ENCODE data around the gene PSMD13. TPM values are rescaled to one million over a fixed set of nuclear protein-coding genes. Genes with fewer than 3 reads are reported as not detected.

PSMD13 gene
- total RNA-seq (2012; rRNA removed) (217 and 232 TPM in 2 replicates), polyA plus RNA-seq (2012; rRNA removed) (177 and 185 TPM in 2 replicates), Bru-seq, nascent RNA (percentile 87 among the genes with signal in this experiment), BruChase-seq, experiment 1, labeled RNA remaining after a 6-hour chase (percentile 91 among the genes with signal in this experiment), BruChase-seq, experiment 2, labeled RNA remaining after a 2-hour chase (percentile 92 among the genes with signal in this experiment)
- polyA plus RNA-seq (2012; cell fraction: cytosol; rRNA removed) = 137 and 178 TPM in 2 replicates
- polyA plus RNA-seq (2012; cell fraction: nucleus; rRNA removed; ENCODE audit: low replicate concordance) = 136 and 175 TPM in 2 replicates
- long read RNA-seq, transcript PSMD13-202 (12 exons, 1,489 nt) = minor isoform, 10 of 146 reads
- long read RNA-seq, transcript PSMD13-212 (13 exons, 1,991 nt) = major isoform, 103 of 146 reads
- long read RNA-seq, transcript PSMD13-207 (1 exons, 2,200 nt) = minor isoform, 20 of 146 reads
- long read RNA-seq, partial matches to known transcripts = 4 of 146 reads
- long read RNA-seq, other reads (novel, unspliced or antisense) = 6 of 146 reads

GRCh38 chr11:236774-237767 is at the start of gene PSMD13:
Gene PSMD13 (plus strand): TSS chr11:236976. CDS start chr11:237050, 74 bp downstream.
- peak within 1 kb of the TSS; percentile 87 for H3K9ac ChIP-seq (ENCODE audit: low read depth, low read length)
- POLR2A ChIA-PET (ENCODE audit: unreplicated experiment) = interaction anchor here (0.7 kb wide), 2 partner anchors 12 to 114 kb away, joined by 3 to 4 read pairs; no protein-coding TSS in a partner anchor
- peak within 1 kb of the TSS; percentile 54 for H3K18ac ChIP-seq (ENCODE audit: low read depth, low read length)
- ATAC-seq (ENCODE audit: low read depth) (peak; percentile 89), DNase-seq (peak; percentile 81)
- WGBS, 2 experiments (ENCODE audit: extremely low coverage in 2 of 2, insufficient read length in 1 of 2) = 1% methylated on average over 26 of the region's 62 CpGs; no CpG with 5 or more reads in 1 of the 2 experiments
- H3K9me1 ChIP-seq (ENCODE audit: insufficient read depth, low read length) = 0 out of 2 replicates have a peak, but pooled peaks cover 5% of the 10 kb centered on the region
- peak within 1 kb of the TSS; percentile 88 for H3K4me3 ChIP-seq (ENCODE audit: insufficient read depth, low read depth, low read length)
- peak within 1 kb of the TSS; percentile 84 for H2AK5ac ChIP-seq (ENCODE audit: low read depth, low read length)
- H3K79me1 ChIP-seq (ENCODE audit: low read depth in 1 of 2, low read length in 2 of 2) = peaks cover 18 to 57% of the 10 kb centered on the region in 2 experiments
- no peaks in the 10 kb centered on the region for H3K27me3 ChIP-seq (ENCODE audit: control insufficient read depth, insufficient read depth, low read length)
- H4K91ac ChIP-seq (ENCODE audit: insufficient read depth, low read depth, low read length) = peak within 1 kb of the TSS; percentile 68
- H4K5ac ChIP-seq (ENCODE audit: low read depth, low read length) = peak within 1 kb of the TSS; percentile 72
- peak within 1 kb of the TSS; percentile 98 for H2AK9ac ChIP-seq (replicated peaks; ENCODE audit: low read depth, low read length, poor library complexity)
- CTCF ChIA-PET = no interaction called here
- H3K4me2 ChIP-seq (ENCODE audit: low read depth, low read length) = peak within 1 kb of the TSS; percentile 98
- peaks cover 11% of the 10 kb centered on the region for H4K20me1 ChIP-seq (ENCODE audit: insufficient read depth, low read length)
- 0 out of 3 replicates have a peak within 1 kb of the TSS, but pooled peaks have one; percentile 30 for H2BK15ac ChIP-seq (ENCODE audit: low read depth, low read length)
- peaks cover 8% of the 10 kb centered on the region; the same call in 1 of the 2 replicates for H3K36me3 ChIP-seq (ENCODE audit: control insufficient read depth, insufficient read depth, low read length)
- in situ Hi-C loops (cut with MboI; ENCODE audit: low sequenced_read_pairs) = no loop called here
- H3K27ac ChIP-seq (ENCODE audit: insufficient read depth, low read length) = peak within 1 kb of the TSS; percentile 85
- H2BK5ac ChIP-seq (ENCODE audit: low read depth, low read length, poor library complexity, severe bottlenecking) = peak within 1 kb of the TSS; percentile 84
- H3K4me1 ChIP-seq (ENCODE audit: control insufficient read depth, insufficient read depth, low read length) = peaks cover 2% of the 10 kb centered on the region
- peak within 1 kb of the TSS; percentile 98 for H2AFZ ChIP-seq (replicated peaks; ENCODE audit: low read length, poor library complexity)
- H3K14ac ChIP-seq (replicated peaks; ENCODE audit: low read depth, low read length) = peak within 1 kb of the TSS; percentile 99
- intact Hi-C loops (cut with micrococcal nuclease) = no loop called here
- peak within 1 kb of the TSS; percentile 86 for H3K56ac ChIP-seq (ENCODE audit: extremely low read depth, insufficient read depth, low read length)
- no peaks in the 10 kb centered on the region for H3K9me3 ChIP-seq (ENCODE audit: control insufficient read depth, insufficient read depth, low read length)
- H2BK120ac ChIP-seq (ENCODE audit: low read depth, low read length) = peak within 1 kb of the TSS; percentile 49; the same call in 1 of the 2 replicates
- BruUV-seq (replicated peaks) = no TSS peak
- peak within 1 kb of the TSS; percentile 98 for H3K23ac ChIP-seq (ENCODE audit: low read depth, low read length)
- no peak within 1 kb of the TSS for H2BK20ac ChIP-seq (ENCODE audit: low read depth, low read length)
- H3K4ac ChIP-seq (ENCODE audit: low read depth, low read length) = peak within 1 kb of the TSS; percentile 88
- H4K8ac ChIP-seq (ENCODE audit: low read depth in 2 of 2, low read length in 2 of 2) = peak within 1 kb of the TSS; percentile 83 to 92
- dilution Hi-C loops (cut with HindIII; ENCODE audit: low sequenced_read_pairs, unreplicated experiment) = no loop called here
- TF ChIP-seq MXI1 (IDR thresholded peaks at IDR 0.05; ENCODE audit: borderline replicate concordance, low read depth, low read length) = peak; percentile 34; the same call in 1 of the 2 replicates
- no peak for TF ChIP-seq RAD21 (IDR thresholded peaks at IDR 0.05; ENCODE audit: low read length)
- TF ChIP-seq, protein P1, sequence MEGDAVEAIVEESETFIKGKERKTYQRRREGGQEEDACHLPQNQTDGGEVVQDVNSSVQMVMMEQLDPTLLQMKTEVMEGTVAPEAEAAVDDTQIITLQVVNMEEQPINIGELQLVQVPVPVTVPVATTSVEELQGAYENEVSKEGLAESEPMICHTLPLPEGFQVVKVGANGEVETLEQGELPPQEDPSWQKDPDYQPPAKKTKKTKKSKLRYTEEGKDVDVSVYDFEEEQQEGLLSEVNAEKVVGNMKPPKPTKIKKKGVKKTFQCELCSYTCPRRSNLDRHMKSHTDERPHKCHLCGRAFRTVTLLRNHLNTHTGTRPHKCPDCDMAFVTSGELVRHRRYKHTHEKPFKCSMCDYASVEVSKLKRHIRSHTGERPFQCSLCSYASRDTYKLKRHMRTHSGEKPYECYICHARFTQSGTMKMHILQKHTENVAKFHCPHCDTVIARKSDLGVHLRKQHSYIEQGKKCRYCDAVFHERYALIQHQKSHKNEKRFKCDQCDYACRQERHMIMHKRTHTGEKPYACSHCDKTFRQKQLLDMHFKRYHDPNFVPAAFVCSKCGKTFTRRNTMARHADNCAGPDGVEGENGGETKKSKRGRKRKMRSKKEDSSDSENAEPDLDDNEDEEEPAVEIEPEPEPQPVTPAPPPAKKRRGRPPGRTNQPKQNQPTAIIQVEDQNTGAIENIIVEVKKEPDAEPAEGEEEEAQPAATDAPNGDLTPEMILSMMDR (conservative IDR thresholded peaks at IDR 0.05; ENCODE audit: low read depth, low read length) = no peak
- TF ChIP-seq SMC3 (IDR thresholded peaks at IDR 0.05; ENCODE audit: low read depth, low read length) = no peak
- no peak for TF ChIP-seq FOS (IDR thresholded peaks at IDR 0.05; ENCODE audit: low read depth, low read length)
- peak; percentile 83 for TF ChIP-seq POLR2A (IDR thresholded peaks at IDR 0.05; ENCODE audit: low read depth, low read length)
- TF ChIP-seq MAZ (IDR thresholded peaks at IDR 0.05; ENCODE audit: borderline replicate concordance, low read depth, low read length) = no peak; the same call in 1 of the 2 replicates
- no peak for TF ChIP-seq MAFK (IDR thresholded peaks at IDR 0.05; ENCODE audit: low read depth, low read length)
- TF ChIP-seq, protein P2, sequence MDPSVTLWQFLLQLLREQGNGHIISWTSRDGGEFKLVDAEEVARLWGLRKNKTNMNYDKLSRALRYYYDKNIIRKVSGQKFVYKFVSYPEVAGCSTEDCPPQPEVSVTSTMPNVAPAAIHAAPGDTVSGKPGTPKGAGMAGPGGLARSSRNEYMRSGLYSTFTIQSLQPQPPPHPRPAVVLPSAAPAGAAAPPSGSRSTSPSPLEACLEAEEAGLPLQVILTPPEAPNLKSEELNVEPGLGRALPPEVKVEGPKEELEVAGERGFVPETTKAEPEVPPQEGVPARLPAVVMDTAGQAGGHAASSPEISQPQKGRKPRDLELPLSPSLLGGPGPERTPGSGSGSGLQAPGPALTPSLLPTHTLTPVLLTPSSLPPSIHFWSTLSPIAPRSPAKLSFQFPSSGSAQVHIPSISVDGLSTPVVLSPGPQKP (IDR thresholded peaks at IDR 0.05; ENCODE audit: borderline replicate concordance, low read depth, low read length) = no peak
- no peak; the same call in none of the 2 replicates for TF ChIP-seq NFE2L2 (IDR thresholded peaks at IDR 0.05; ENCODE audit: low read depth, low read length)
- no peak for TF ChIP-seq RCOR1 (IDR thresholded peaks at IDR 0.05; ENCODE audit: insufficient replicate concordance, low read length)
